IMR-90 (cell line): Measurements from ENCODE around the gene SLC5A10. TPM values are rescaled to one million over a fixed set of nuclear protein-coding genes. Genes with fewer than 3 reads are reported as not detected.

ENCODE experiments used
- ATAC-seq: fragments of 200-7000 bp; cut with Tn5 transposase; 2 replicates; pipeline ENCODE4 v1.9.1; 2020; ENCODE audit warnings: low read depth, mild to moderate bottlenecking, moderate library complexity
- BruUV-seq: library from RNA; stranded (reverse); fragments of 400-500 nt; replicated peaks from 2 replicates; lab custom pipeline; 2021; lab: Mats Ljungman, UMichigan
- CTCF ChIA-PET: fragments of 300-600 bp; formaldehyde crosslinking; extraction: SDS; loops from one replicate; lab custom pipeline; 2021; ENCODE audit warnings: antibody characterized with exemption; lab: Yijun Ruan, JAX
- POLR2A ChIA-PET: fragments of 300-600 bp; sonication (Branson Sonifier 250); formaldehyde crosslinking; loops from one replicate; lab custom pipeline; 2022; ENCODE audit warnings: antibody characterized with exemption; ENCODE audit not compliant: unreplicated experiment; lab: Charles Lee
- DNase-seq: peaks from one replicate; pipeline ENCODE4 v3.0.0; 2013
- H2AFZ ChIP-seq: replicated peaks from 2 replicates; pipeline ENCODE3; 2013; ENCODE audit warnings: low read length, mild to moderate bottlenecking; ENCODE audit not compliant: poor library complexity
- H2AK5ac ChIP-seq: 2 replicates; pipeline ENCODE4 v1.6.1; 2013; ENCODE audit warnings: low read depth, low read length, inconsistent platforms
- H2AK9ac ChIP-seq: replicated peaks from 2 replicates; pipeline ENCODE3; 2013; ENCODE audit warnings: mild to moderate bottlenecking, low read depth, low read length, moderate library complexity; ENCODE audit not compliant: poor library complexity
- H2BK120ac ChIP-seq: 2 replicates; pipeline ENCODE4 v1.6.1; 2013; ENCODE audit warnings: low read depth, low read length, inconsistent platforms
- H2BK15ac ChIP-seq: 3 replicates; pipeline ENCODE4 v1.6.1; 2013; ENCODE audit warnings: low read depth, low read length, inconsistent platforms
- H2BK20ac ChIP-seq: 2 replicates; pipeline ENCODE4 v1.6.1; 2013; ENCODE audit warnings: low read depth, mild to moderate bottlenecking, inconsistent platforms, low read length, moderate library complexity
- H2BK5ac ChIP-seq: 2 replicates; pipeline ENCODE4 v1.6.1; 2013; ENCODE audit warnings: mild to moderate bottlenecking, low read depth, low read length, inconsistent platforms; ENCODE audit not compliant: poor library complexity, severe bottlenecking
- H3K14ac ChIP-seq: replicated peaks from 2 replicates; pipeline ENCODE4 v1.6.1; 2013; ENCODE audit warnings: low read depth, low read length, inconsistent platforms
- H3K18ac ChIP-seq: 2 replicates; pipeline ENCODE4 v1.6.1; 2013; ENCODE audit warnings: low read depth, low read length, control low read depth
- H3K23ac ChIP-seq: 2 replicates; pipeline ENCODE4 v1.6.1; 2013; ENCODE audit warnings: low read depth, low read length, inconsistent platforms
- H3K27ac ChIP-seq: 2 replicates; pipeline ENCODE4 v1.5.1; 2013; ENCODE audit warnings: mild to moderate bottlenecking, control low read depth, low read length; ENCODE audit not compliant: insufficient read depth
- H3K27me3 ChIP-seq: 2 replicates; pipeline ENCODE4 v1.6.1; 2013; ENCODE audit warnings: low read length; ENCODE audit not compliant: control insufficient read depth, insufficient read depth
- H3K36me3 ChIP-seq: 2 replicates; pipeline ENCODE4 v1.6.1; 2013; ENCODE audit warnings: low read length, mixed read lengths; ENCODE audit not compliant: control insufficient read depth, insufficient read depth
- H3K4ac ChIP-seq: 2 replicates; pipeline ENCODE4 v1.6.1; 2013; ENCODE audit warnings: low read depth, low read length, inconsistent platforms
- H3K4me1 ChIP-seq: 2 replicates; pipeline ENCODE4 v1.6.1; 2013; ENCODE audit warnings: low read length, mixed read lengths; ENCODE audit not compliant: control insufficient read depth, insufficient read depth
- H3K4me2 ChIP-seq: 2 replicates; pipeline ENCODE4 v1.6.1; 2013; ENCODE audit warnings: low read depth, mild to moderate bottlenecking, control low read depth, low read length, moderate library complexity
- H3K4me3 ChIP-seq: 2 replicates; pipeline ENCODE4 v1.5.1; 2013; ENCODE audit warnings: low read depth, mild to moderate bottlenecking, control low read depth, low read length, moderate library complexity; ENCODE audit not compliant: insufficient read depth
- H3K56ac ChIP-seq: 2 replicates; pipeline ENCODE4 v1.6.1; 2013; ENCODE audit warnings: low read length, inconsistent platforms; ENCODE audit not compliant: insufficient read depth; ENCODE audit errors: extremely low read depth
- H3K79me1 ChIP-seq, 2 experiments: 2 replicates each; pipeline ENCODE4 v1.6.1; 2013; ENCODE audit warnings: low read length in 2 of 2, inconsistent platforms in 1 of 2, low read depth in 1 of 2
- H3K9ac ChIP-seq: 2 replicates; pipeline ENCODE4 v1.6.1; 2013; ENCODE audit warnings: low read depth, low read length, control low read depth
- H3K9me1 ChIP-seq: 2 replicates; pipeline ENCODE4 v1.6.1; 2013; ENCODE audit warnings: low read length, inconsistent platforms; ENCODE audit not compliant: insufficient read depth
- H3K9me3 ChIP-seq: 2 replicates; pipeline ENCODE4 v1.6.1; 2013; ENCODE audit warnings: low read length; ENCODE audit not compliant: control insufficient read depth, insufficient read depth
- H4K20me1 ChIP-seq: 2 replicates; pipeline ENCODE4 v1.6.1; 2013; ENCODE audit warnings: low read length, inconsistent platforms; ENCODE audit not compliant: insufficient read depth
- H4K5ac ChIP-seq: 2 replicates; pipeline ENCODE4 v1.6.1; 2013; ENCODE audit warnings: mild to moderate bottlenecking, low read depth, low read length, control low read depth
- H4K8ac ChIP-seq, 2 experiments: 2 replicates each; pipeline ENCODE4 v1.6.1; 2013; ENCODE audit warnings: low read depth in 2 of 2, low read length in 2 of 2, control low read depth in 1 of 2, inconsistent platforms in 1 of 2
- H4K91ac ChIP-seq: 2 replicates; pipeline ENCODE4 v1.6.1; 2013; ENCODE audit warnings: low read depth, low read length, inconsistent platforms; ENCODE audit not compliant: insufficient read depth
- BHLHE40 ChIP-seq: fragments of 150-350 bp; IDR thresholded peaks from 2 replicates; pipeline ENCODE4 v1.6.1; 2016; ENCODE audit warnings: mild to moderate bottlenecking, low read depth, low read length
- CEBPB ChIP-seq: IDR thresholded peaks from 2 replicates; pipeline ENCODE4 v1.6.1; 2012; ENCODE audit warnings: low read depth, low read length, improper control_type of control experiment
- ELK1 ChIP-seq: fragments of 150-350 bp; IDR thresholded peaks from 2 replicates; pipeline ENCODE4 v1.6.1; 2016; ENCODE audit warnings: low read depth, mild to moderate bottlenecking, low read length, moderate library complexity, borderline replicate concordance
- FOS ChIP-seq: fragments of 150-350 bp; IDR thresholded peaks from 2 replicates; pipeline ENCODE4 v1.6.1; 2016; ENCODE audit warnings: low read depth, low read length
- NFE2L2 ChIP-seq: fragments of 150-350 bp; IDR thresholded peaks from 2 replicates; pipeline ENCODE4 v1.6.1; 2016; ENCODE audit warnings: low read depth, mild to moderate bottlenecking, low read length
- POLR2A ChIP-seq: IDR thresholded peaks from 2 replicates; pipeline ENCODE4 v1.6.1; 2012; ENCODE audit warnings: mild to moderate bottlenecking, low read depth, low read length
- RAD21 ChIP-seq: IDR thresholded peaks from 2 replicates; pipeline ENCODE4 v1.6.1; 2012; ENCODE audit warnings: low read length, improper control_type of control experiment
- RFX5 ChIP-seq: IDR thresholded peaks from 2 replicates; pipeline ENCODE4 v1.8.0; 2012; ENCODE audit warnings: low read depth, mild to moderate bottlenecking, low read length, moderate library complexity
- SMC3 ChIP-seq: fragments of 150-350 bp; IDR thresholded peaks from 2 replicates; pipeline ENCODE4 v1.6.1; 2016; ENCODE audit warnings: low read depth, mild to moderate bottlenecking, antibody characterized with exemption, low read length, moderate library complexity
- USF2 ChIP-seq: fragments of 150-350 bp; IDR thresholded peaks from 2 replicates; pipeline ENCODE4 v1.6.1; 2017; ENCODE audit warnings: mild to moderate bottlenecking, antibody characterized with exemption, low read length, low read depth
- WGBS, 2 experiments: methylation state at CpG; one replicate each; pipeline versions ENCODE4 v1.1.5 to v1.1.7; 2013; ENCODE audit warnings: missing lambda C conversion rate in 2 of 2; ENCODE audit not compliant: insufficient read length in 1 of 2; ENCODE audit errors: extremely low coverage in 2 of 2; 5-methylcytosine and 5-hydroxymethylcytosine counted together
- dilution Hi-C: fragments of 300-500 bp; cut with HindIII; formaldehyde crosslinking; loops from one replicate; pipeline ENCODE4 v1.14.3; 2018; ENCODE audit warnings: low sequenced_read_pairs; ENCODE audit not compliant: unreplicated experiment
- in situ Hi-C: fragments of 300-500 bp; cut with MboI; formaldehyde crosslinking; loops from 3 replicates; pipeline ENCODE4 v1.14.3; 2019; ENCODE audit warnings: low sequenced_read_pairs, inconsistent platforms, mixed read lengths
- intact Hi-C: fragments of 100-400 bp; cut with micrococcal nuclease; formaldehyde crosslinking; loops from 2 replicates; pipeline ENCODE4 v1.10.0; 2022
- polyA plus RNA-seq, 3 experiments: library from polyadenylated mRNA; depleted of rRNA; stranded (reverse); fragments of >200 nt; gene quantifications; 2 replicates each; pipeline ENCODE4 v1.2.3, GENCODE V29; 2012; ENCODE audit warnings: low replicate concordance in 1 of 3
- total RNA-seq: library from RNA; depleted of rRNA; stranded (reverse); fragments of >200 nt; gene quantifications from 2 replicates; pipeline ENCODE4 v1.2.3, GENCODE V29; 2012

SLC5A10 gene
- total and polyA plus RNA-seq, 2 of the 4 experiments (the other 2 are of a cell fraction) = not detected

GRCh38 chr17:18919963-18920362 is 32.0 kb upstream of the SLC5A10 start:
- H3K56ac ChIP-seq = no peak overlapping the region
- H3K23ac ChIP-seq = no peak overlapping the region
- H2BK20ac ChIP-seq = no peak overlapping the region
- TF ChIP-seq SMC3 (no peak), CEBPB (no peak), RAD21 (no peak), NFE2L2 (no peak), USF2 (no peak), BHLHE40 (no peak), FOS (no peak), RFX5 (no peak), ELK1 (no peak), POLR2A (no peak)
- no peak overlapping the region for H3K9ac ChIP-seq
- POLR2A ChIA-PET = no interaction called here
- no TSS peak for BruUV-seq
- no peak overlapping the region for H4K5ac ChIP-seq
- peaks cover 7% of the 10 kb centered on the region; the same call in 1 of the 2 replicates for H4K20me1 ChIP-seq
- no peak for DNase-seq
- no peak overlapping the region for H3K4me3 ChIP-seq
- H3K9me3 ChIP-seq = no peaks in the 10 kb centered on the region
- no peak overlapping the region for H3K4ac ChIP-seq
- peaks cover 4% of the 10 kb centered on the region; the same call in 1 of the 2 replicates for H3K9me1 ChIP-seq
- no peak overlapping the region for H2AK5ac ChIP-seq
- in situ Hi-C loops = no loop called here
- intact Hi-C loops = no loop called here
- dilution Hi-C loops = no loop called here
- ATAC-seq = no peak
- H3K4me1 ChIP-seq = peaks cover 8% of the 10 kb centered on the region
- no peak overlapping the region for H4K91ac ChIP-seq
- H3K18ac ChIP-seq = no peak overlapping the region
- peaks cover 12% of the 10 kb centered on the region for H3K36me3 ChIP-seq
- H2AFZ ChIP-seq = no peak overlapping the region
- CTCF ChIA-PET = no interaction called here
- no peak overlapping the region for H2BK5ac ChIP-seq
- H3K27ac ChIP-seq = no peak overlapping the region
- no peak overlapping the region for H2BK15ac ChIP-seq
- WGBS, 2 experiments = 59% methylated on average over 5 of the region's 6 CpGs; no CpG with 5 or more reads in 1 of the 2 experiments
- H4K8ac ChIP-seq = no peak overlapping the region
- H3K27me3 ChIP-seq = no peaks in the 10 kb centered on the region
- peaks cover 5 to 30% of the 10 kb centered on the region in 2 experiments; a peak in 3 of 4 replicates for H3K79me1 ChIP-seq
- no peak overlapping the region for H3K14ac ChIP-seq
- no peak overlapping the region for H3K4me2 ChIP-seq
- H2BK120ac ChIP-seq = no peak overlapping the region
- H2AK9ac ChIP-seq = no peak overlapping the region
